HCT116 (cell line): Measurements from ENCODE around the gene PWWP2B.

Experiments used
- CTCF ChIP-seq, 3 experiments: fragments of 200-600 bp in 1 of 3; sonication (generic) in 1 of 3; IDR thresholded peaks in 2 of 3; conservative IDR thresholded peaks in 1 of 3; 2 replicates each; pipeline ENCODE4 v1.5.1; 2012 to 2017; ENCODE audit warnings: low read depth in 2 of 3, low read length in 2 of 3, antibody characterized with exemption in 1 of 3, borderline replicate concordance in 1 of 3, control low read depth in 1 of 3, mild to moderate bottlenecking in 1 of 3, mixed read lengths in 1 of 3, mixed run types in 1 of 3, moderate library complexity in 1 of 3; ENCODE audit not compliant: insufficient read depth in 1 of 3
- EGR1 ChIP-seq: IDR thresholded peaks from 2 replicates; pipeline ENCODE4 v1.6.1; 2012; ENCODE audit warnings: low read depth
- ELF1 ChIP-seq: IDR thresholded peaks from 2 replicates; pipeline ENCODE4 v1.6.1; 2012; ENCODE audit warnings: low read depth, borderline replicate concordance
- EZH2phosphoT487 ChIP-seq: fragments of 200-600 bp; IDR thresholded peaks from 2 replicates; pipeline ENCODE4 v1.6.1; 2018; ENCODE audit warnings: antibody characterized with exemption, borderline replicate concordance
- SIN3A ChIP-seq: IDR thresholded peaks from 2 replicates; pipeline ENCODE4 v1.6.1; 2012; ENCODE audit warnings: low read depth
- TF ChIP-seq, protein P1 (sequence below): IDR thresholded peaks from 2 replicates; pipeline ENCODE4 v1.6.1; 2011; ENCODE audit warnings: mild to moderate bottlenecking, low read length, moderate library complexity; ENCODE audit not compliant: insufficient replicate concordance; ENCODE audit errors: extremely low read depth

DNA sequence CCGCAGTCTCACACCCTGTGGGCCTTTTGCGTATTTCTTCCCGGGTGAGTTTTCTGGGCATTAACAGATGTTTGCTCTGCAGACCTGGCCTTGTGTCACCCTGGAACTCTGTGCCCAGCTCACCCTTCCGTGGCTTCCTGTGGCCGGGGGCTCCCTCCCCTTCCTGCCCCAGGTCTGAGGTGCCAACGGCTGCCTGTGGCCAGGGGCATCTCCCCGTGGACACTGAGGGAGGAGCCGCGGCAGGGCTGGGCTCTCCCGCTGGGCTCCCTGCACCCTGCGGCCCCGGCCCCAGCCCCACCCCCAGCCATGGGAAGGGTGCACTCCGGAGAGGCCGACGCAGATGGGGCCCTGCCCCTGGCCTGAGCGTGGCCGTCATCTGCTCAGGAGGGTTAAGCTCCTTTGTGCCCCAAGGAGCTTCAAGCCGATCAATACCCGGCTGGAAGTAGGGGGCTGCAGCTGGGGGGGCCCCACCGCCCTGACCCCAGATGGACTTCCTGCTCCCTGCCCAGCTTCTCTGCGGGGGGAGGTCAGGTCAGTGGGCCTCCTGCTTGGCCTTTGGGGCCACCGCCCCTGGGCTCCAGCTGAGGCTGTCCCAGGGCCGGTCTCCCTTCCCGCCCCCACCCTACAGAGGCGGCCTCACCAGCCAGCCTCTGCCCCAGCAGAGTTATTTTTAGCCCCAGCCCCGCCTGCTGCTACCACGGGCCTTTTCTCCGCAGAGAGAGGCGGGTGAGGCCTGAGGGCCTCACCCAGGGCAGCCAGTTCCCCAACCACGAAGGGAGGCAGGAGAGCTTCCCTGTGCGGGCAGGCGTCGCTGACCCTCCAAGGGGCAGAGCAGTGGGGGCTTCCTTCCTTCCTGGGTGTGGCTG lies 24.2 kb downstream of the PWWP2B start:
- no peak for TF ChIP-seq EZH2phosphoT487
- no peak for TF ChIP-seq CTCF (IDR thresholded peaks at IDR 0.05 in 2 of 3, conservative IDR thresholded peaks at IDR 0.05 in 1 of 3; ENCODE audit: borderline replicate concordance in 1 of 3, insufficient read depth in 1 of 3, low read depth in 2 of 3, low read length in 2 of 3)
- TF ChIP-seq, protein P1, sequence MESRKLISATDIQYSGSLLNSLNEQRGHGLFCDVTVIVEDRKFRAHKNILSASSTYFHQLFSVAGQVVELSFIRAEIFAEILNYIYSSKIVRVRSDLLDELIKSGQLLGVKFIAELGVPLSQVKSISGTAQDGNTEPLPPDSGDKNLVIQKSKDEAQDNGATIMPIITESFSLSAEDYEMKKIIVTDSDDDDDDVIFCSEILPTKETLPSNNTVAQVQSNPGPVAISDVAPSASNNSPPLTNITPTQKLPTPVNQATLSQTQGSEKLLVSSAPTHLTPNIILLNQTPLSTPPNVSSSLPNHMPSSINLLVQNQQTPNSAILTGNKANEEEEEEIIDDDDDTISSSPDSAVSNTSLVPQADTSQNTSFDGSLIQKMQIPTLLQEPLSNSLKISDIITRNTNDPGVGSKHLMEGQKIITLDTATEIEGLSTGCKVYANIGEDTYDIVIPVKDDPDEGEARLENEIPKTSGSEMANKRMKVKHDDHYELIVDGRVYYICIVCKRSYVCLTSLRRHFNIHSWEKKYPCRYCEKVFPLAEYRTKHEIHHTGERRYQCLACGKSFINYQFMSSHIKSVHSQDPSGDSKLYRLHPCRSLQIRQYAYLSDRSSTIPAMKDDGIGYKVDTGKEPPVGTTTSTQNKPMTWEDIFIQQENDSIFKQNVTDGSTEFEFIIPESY: no peak
- TF ChIP-seq EGR1: peak; percentile 61
- 0 out of 2 replicates have a peak, but pooled peaks have one; percentile 27 for TF ChIP-seq SIN3A
- TF ChIP-seq ELF1: no peak
